Testis (tissue), 2 donors: ENCODE measurements around the gene MAP2K3.

Experiments
- CTCF ChIP-seq, 3 experiments: fragments of 450-650 bp in 2 of 3; fragments of 200-600 bp in 1 of 3; sonication (generic) in 1 of 3; IDR thresholded peaks; one replicate each; pipeline ENCODE4 v1.5.1; 2016 to 2019; ENCODE audit warnings: antibody characterized with exemption in 3 of 3, mild to moderate bottlenecking in 2 of 3, moderate library complexity in 1 of 3
- POLR2A ChIP-seq: fragments of 450-650 bp; IDR thresholded peaks from one replicate; pipeline ENCODE4 v1.6.1; 2017; ENCODE audit warnings: antibody characterized with exemption, mild to moderate bottlenecking, moderate library complexity

- TF ChIP-seq CTCF (IDR thresholded peaks at IDR 0.05) (no peak), POLR2A (no peak)
These were observed 72.1 kb downstream of the MAP2K3 start for GRCh38 chr17:21356537-21357127.
